GM12878 (cell line): ENCODE data around the gene MYO1H. TPM values are rescaled to one million over a fixed set of nuclear protein-coding genes. Genes with fewer than 3 reads are reported as not detected.

Experiments used
- ATAC-seq: fragments of 200-7000 bp; cut with Tn5 transposase; 3 replicates; pipeline ENCODE4 v1.9.1; 2020; ENCODE audit warnings: mild to moderate bottlenecking, moderate library complexity
- BruUV-seq: library from RNA; stranded (reverse); fragments of 400-500 nt; replicated peaks from 2 replicates; lab custom pipeline; 2021; lab: Mats Ljungman, UMichigan
- CTCF ChIA-PET: fragments of 300-600 bp; sonication (Branson Sonifier 250); formaldehyde crosslinking; extraction: SDS; loops from one replicate; lab custom pipeline; 2021; ENCODE audit warnings: inconsistent platforms; lab: Yijun Ruan, JAX
- POLR2A ChIA-PET: fragments of 350-600 bp; formaldehyde crosslinking; extraction: SDS; loops from one replicate; lab custom pipeline; 2021; ENCODE audit warnings: inconsistent platforms; lab: Charles Lee
- RAD21 ChIA-PET: fragments of 300-600 bp; sonication (Branson Sonifier 250); formaldehyde crosslinking; loops from one replicate; lab custom pipeline; 2023; ENCODE audit warnings: antibody characterized with exemption; ENCODE audit not compliant: unreplicated experiment; lab: Charles Lee
- SMC1A ChIA-PET: fragments of 300-600 bp; sonication (Branson Sonifier 250); formaldehyde crosslinking; loops from one replicate; lab custom pipeline; 2023; ENCODE audit not compliant: unreplicated experiment, uncharacterized antibody; lab: Charles Lee
- DNase-seq: peaks from one replicate; pipeline ENCODE4 v3.0.0-alpha.2; 2011; ENCODE audit warnings: low read depth, low spot score
- FAIRE-seq: peaks from 3 replicates; lab custom pipeline; 2011; peaks lifted over from hg19 to GRCh38; lab: Jason Lieb, UNC
- H2AFZ ChIP-seq: 2 replicates; pipeline ENCODE4 v1.6.0; 2011; ENCODE audit warnings: low read depth, low read length, control low read depth; ENCODE audit not compliant: control insufficient read depth
- H3K27ac ChIP-seq: 2 replicates; pipeline ENCODE4 v1.5.1; 2011; ENCODE audit warnings: control low read depth; ENCODE audit not compliant: control insufficient read depth, insufficient read depth
- H3K27me3 ChIP-seq, 2 experiments: replicated peaks in 1 of 2; 2 replicates each; pipeline versions ENCODE4 v1.6.0 to v1.6.1; 2011; ENCODE audit warnings: low read length in 1 of 2; ENCODE audit not compliant: control insufficient read depth in 2 of 2, insufficient read depth in 2 of 2
- H3K36me3 ChIP-seq, 2 experiments: 2 replicates each; pipeline ENCODE4 v1.5.1; 2011; ENCODE audit warnings: low read length in 1 of 2; ENCODE audit not compliant: control insufficient read depth in 2 of 2, insufficient read depth in 2 of 2
- H3K4me1 ChIP-seq: 2 replicates; pipeline ENCODE4 v1.6.1; 2011; ENCODE audit warnings: mild to moderate bottlenecking, low read length, moderate library complexity, mixed read lengths; ENCODE audit not compliant: control insufficient read depth, insufficient read depth
- H3K4me2 ChIP-seq: 2 replicates; pipeline ENCODE4 v1.6.0; 2011; ENCODE audit warnings: control low read depth; ENCODE audit not compliant: control insufficient read depth, insufficient read depth
- H3K4me3 ChIP-seq: fragments of 200-600 bp; sonication (generic); 2 replicates; pipeline ENCODE4 v1.5.1; 2016
- H3K79me2 ChIP-seq: 2 replicates; pipeline ENCODE4 v1.6.0; 2011; ENCODE audit warnings: low read length; ENCODE audit not compliant: control insufficient read depth, insufficient read depth
- H3K9ac ChIP-seq: 2 replicates; pipeline ENCODE4 v1.8.0; 2011; ENCODE audit warnings: low read length, control low read depth, mixed read lengths; ENCODE audit not compliant: control insufficient read depth, insufficient read depth
- H3K9me3 ChIP-seq: replicated peaks from 3 replicates; pipeline ENCODE4 v1.5.1; 2011; ENCODE audit warnings: mild to moderate bottlenecking, low read length; ENCODE audit not compliant: control insufficient read depth, insufficient read depth
- H4K20me1 ChIP-seq: 2 replicates; pipeline ENCODE4 v1.6.0; 2011; ENCODE audit not compliant: control insufficient read depth, insufficient read depth
- CBX3 ChIP-seq: fragments of 200-600 bp; sonication (generic); IDR thresholded peaks from 2 replicates; pipeline ENCODE4 v1.6.1; 2016; ENCODE audit warnings: low read depth, borderline replicate concordance
- MEF2A ChIP-seq: IDR thresholded peaks from 2 replicates; pipeline ENCODE4 v1.6.1; 2011; ENCODE audit warnings: low read depth, mild to moderate bottlenecking, low read length, moderate library complexity; ENCODE audit not compliant: insufficient read depth
- RAD21 ChIP-seq: IDR thresholded peaks from 2 replicates; pipeline ENCODE4 v1.6.1; 2011; ENCODE audit warnings: mild to moderate bottlenecking, low read depth, low read length, moderate library complexity; ENCODE audit not compliant: insufficient read depth
- RELA ChIP-seq: fragments of 450-650 bp; IDR thresholded peaks from 2 replicates; pipeline ENCODE4 v1.8.0; 2014; ENCODE audit warnings: borderline replicate concordance; ENCODE audit not compliant: partially characterized antibody
- WGBS: methylation state at CpG from one replicate; pipeline ENCODE4 v1.1.6; 2016; ENCODE audit warnings: low lambda C conversion rate; ENCODE audit not compliant: insufficient replicate concordance, insufficient coverage; ENCODE audit errors: missing lambda C conversion rate; 5-methylcytosine and 5-hydroxymethylcytosine counted together
- in situ Hi-C: fragments of 300-500 bp; cut with MboI; formaldehyde crosslinking; loops from 9 replicates; pipeline ENCODE4 v1.14.3; 2018; ENCODE audit warnings: mixed read lengths
- intact Hi-C: fragments of 100-400 bp; cut with micrococcal nuclease; formaldehyde crosslinking; loops from one replicate; pipeline ENCODE4 v1.14.2; 2022; ENCODE audit not compliant: unreplicated experiment
- polyA plus RNA-seq, 11 experiments: library from polyadenylated mRNA; depleted of rRNA in 4 of 11; unstranded in 6 of 11; stranded (reverse) in 5 of 11; fragments of >200 nt; fragmentation: Nextera tagmentation in 4 of 11; fragmentation: Illumina TruSeq in 1 of 11; extraction: Ambion mirVana in 4 of 11; extraction: Trizol in 1 of 11; gene quantifications; 1 replicate in 1 of 11; 2 replicates in 10 of 11; pipeline versions ENCODE4 v1.2.1 to v1.2.3, GENCODE V29; 2011 to 2016; ENCODE audit warnings: inconsistent platforms in 2 of 11, missing spikeins in 2 of 11, low read depth in 1 of 11
- total RNA-seq, 4 experiments: library from RNA; depleted of rRNA in 3 of 4; stranded (reverse); fragments of >200 nt in 3 of 4; fragmentation: Illumina TruSeq in 1 of 4; extraction: Trizol in 1 of 4; gene quantifications; 2 replicates each; pipeline versions ENCODE4 v1.2.1 to v1.2.3, GENCODE V29; 2013 to 2021
- TF ChIP-seq, protein P1 (sequence below): fragments of 450-650 bp; IDR thresholded peaks from 2 replicates; pipeline ENCODE4 v1.6.1; 2014; ENCODE audit warnings: mild to moderate bottlenecking
- TF ChIP-seq, protein P2 (sequence below): IDR thresholded peaks from 2 replicates; pipeline ENCODE4 v1.6.1; 2011; ENCODE audit warnings: low read depth, mild to moderate bottlenecking, low read length, moderate library complexity, borderline replicate concordance; ENCODE audit errors: extremely low read depth
- TF ChIP-seq, protein P3 (sequence below), 3 experiments: IDR thresholded peaks in 2 of 3; conservative IDR thresholded peaks in 1 of 3; 2 replicates each; pipeline ENCODE4 v1.5.1; 2011; ENCODE audit warnings: low read depth in 3 of 3, low read length in 3 of 3, mild to moderate bottlenecking in 3 of 3, control low read depth in 2 of 3, moderate library complexity in 2 of 3, inconsistent platforms in 1 of 3, mixed read lengths in 1 of 3; ENCODE audit not compliant: control insufficient read depth in 2 of 3, insufficient read depth in 1 of 3; ENCODE audit errors: extremely low read depth in 1 of 3

The MYO1H gene
- total and polyA plus RNA-seq, 10 of the 15 experiments (the other 5 are each of a cell fraction or from before 2014, with no cell fraction given) = 0.05 TPM; not detected in 9

DNA sequence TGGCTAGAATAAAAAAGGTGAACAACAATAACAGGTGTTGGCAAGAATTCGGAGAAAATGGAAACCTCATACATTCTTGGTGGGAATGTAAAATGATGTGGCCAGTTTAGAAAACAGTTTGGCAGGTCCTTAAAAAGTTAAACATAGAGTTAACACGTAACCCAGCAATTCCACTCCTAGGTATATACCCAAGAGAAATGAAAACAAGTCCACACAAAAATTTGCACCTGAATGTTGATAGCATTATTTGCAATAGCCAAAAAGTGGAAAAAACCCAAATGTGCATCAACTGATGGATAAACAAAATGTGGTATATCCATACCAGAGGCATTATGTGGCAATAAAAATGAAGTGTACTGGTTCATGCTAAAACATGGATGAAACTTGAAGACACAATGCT, 2.3 kb upstream of the MYO1H start:
- H3K4me3 ChIP-seq = no peak overlapping the region
- ATAC-seq = no peak
- FAIRE-seq = no peak
- TF ChIP-seq CBX3 = no peak
- TF ChIP-seq, protein P1, sequence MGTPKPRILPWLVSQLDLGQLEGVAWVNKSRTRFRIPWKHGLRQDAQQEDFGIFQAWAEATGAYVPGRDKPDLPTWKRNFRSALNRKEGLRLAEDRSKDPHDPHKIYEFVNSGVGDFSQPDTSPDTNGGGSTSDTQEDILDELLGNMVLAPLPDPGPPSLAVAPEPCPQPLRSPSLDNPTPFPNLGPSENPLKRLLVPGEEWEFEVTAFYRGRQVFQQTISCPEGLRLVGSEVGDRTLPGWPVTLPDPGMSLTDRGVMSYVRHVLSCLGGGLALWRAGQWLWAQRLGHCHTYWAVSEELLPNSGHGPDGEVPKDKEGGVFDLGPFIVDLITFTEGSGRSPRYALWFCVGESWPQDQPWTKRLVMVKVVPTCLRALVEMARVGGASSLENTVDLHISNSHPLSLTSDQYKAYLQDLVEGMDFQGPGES = no peak
- no peak for TF ChIP-seq MEF2A
- TF ChIP-seq, protein P2, sequence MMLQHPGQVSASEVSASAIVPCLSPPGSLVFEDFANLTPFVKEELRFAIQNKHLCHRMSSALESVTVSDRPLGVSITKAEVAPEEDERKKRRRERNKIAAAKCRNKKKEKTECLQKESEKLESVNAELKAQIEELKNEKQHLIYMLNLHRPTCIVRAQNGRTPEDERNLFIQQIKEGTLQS = no peak
- TF ChIP-seq, all 136 proteins: peak for 0
- Histone ChIP-seq H3K9ac (no peak overlapping the region), H3K79me2 (no peaks in the 10 kb centered on the region), H3K36me3 (no peaks in the 10 kb centered on the region), H3K4me2 (no peak overlapping the region), H2AFZ (no peak overlapping the region), H3K27me3 (no peaks in the 10 kb centered on the region), H4K20me1 (no peaks in the 10 kb centered on the region), H3K9me3 (no peaks in the 10 kb centered on the region; the same call in 2 of the 3 replicates), H3K4me1 (no peaks in the 10 kb centered on the region), H3K27ac (no peak overlapping the region)
- BruUV-seq = no TSS peak
- CTCF ChIA-PET = no interaction called here
- 42% methylated on average over 2 of the region's 2 CpGs for WGBS
- RAD21 ChIA-PET = no interaction called here
- intact Hi-C loops = no loop called here
- SMC1A ChIA-PET = no interaction called here
- in situ Hi-C loops = no loop called here
- DNase-seq = no peak
- POLR2A ChIA-PET = no interaction called here

DNA sequence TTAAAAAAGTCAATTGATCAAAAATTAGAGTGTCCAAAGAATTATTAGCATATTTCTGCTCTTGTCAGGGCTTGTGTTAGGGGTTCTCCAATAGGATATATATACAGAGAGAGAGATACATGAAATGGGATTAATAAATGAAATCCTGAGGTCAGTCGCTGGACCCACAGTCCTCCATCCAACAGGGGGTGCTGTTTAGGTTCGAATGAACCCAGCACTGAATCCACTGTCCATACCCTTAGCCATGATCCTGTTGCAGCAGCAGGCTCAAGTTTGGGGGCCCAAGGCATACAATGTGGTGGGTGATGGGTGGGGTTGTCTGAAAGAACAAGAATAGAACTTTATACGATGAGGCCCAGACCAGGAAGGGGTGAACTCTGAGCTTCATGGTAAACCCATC, 780 bp upstream of the MYO1H start:
- ChIA-PET POLR2A (no interaction called here), RAD21 (no interaction called here), CTCF (no interaction called here), SMC1A (no interaction called here)
- Histone ChIP-seq H3K9ac (no peak overlapping the region), H2AFZ (no peak overlapping the region), H3K79me2 (no peaks in the 10 kb centered on the region), H3K36me3 (no peaks in the 10 kb centered on the region), H3K27me3 (no peaks in the 10 kb centered on the region), H3K4me2 (no peak overlapping the region), H3K4me1 (no peaks in the 10 kb centered on the region), H3K4me3 (no peak overlapping the region), H4K20me1 (no peaks in the 10 kb centered on the region), H3K27ac (no peak overlapping the region), H3K9me3 (no peaks in the 10 kb centered on the region; the same call in 2 of the 3 replicates)
- BruUV-seq = no TSS peak
- FAIRE-seq (no peak), ATAC-seq (no peak), DNase-seq (no peak)
- TF ChIP-seq RAD21 = peak; percentile 2; the same call in 1 of the 2 replicates
- TF ChIP-seq, protein P3, sequence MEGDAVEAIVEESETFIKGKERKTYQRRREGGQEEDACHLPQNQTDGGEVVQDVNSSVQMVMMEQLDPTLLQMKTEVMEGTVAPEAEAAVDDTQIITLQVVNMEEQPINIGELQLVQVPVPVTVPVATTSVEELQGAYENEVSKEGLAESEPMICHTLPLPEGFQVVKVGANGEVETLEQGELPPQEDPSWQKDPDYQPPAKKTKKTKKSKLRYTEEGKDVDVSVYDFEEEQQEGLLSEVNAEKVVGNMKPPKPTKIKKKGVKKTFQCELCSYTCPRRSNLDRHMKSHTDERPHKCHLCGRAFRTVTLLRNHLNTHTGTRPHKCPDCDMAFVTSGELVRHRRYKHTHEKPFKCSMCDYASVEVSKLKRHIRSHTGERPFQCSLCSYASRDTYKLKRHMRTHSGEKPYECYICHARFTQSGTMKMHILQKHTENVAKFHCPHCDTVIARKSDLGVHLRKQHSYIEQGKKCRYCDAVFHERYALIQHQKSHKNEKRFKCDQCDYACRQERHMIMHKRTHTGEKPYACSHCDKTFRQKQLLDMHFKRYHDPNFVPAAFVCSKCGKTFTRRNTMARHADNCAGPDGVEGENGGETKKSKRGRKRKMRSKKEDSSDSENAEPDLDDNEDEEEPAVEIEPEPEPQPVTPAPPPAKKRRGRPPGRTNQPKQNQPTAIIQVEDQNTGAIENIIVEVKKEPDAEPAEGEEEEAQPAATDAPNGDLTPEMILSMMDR (IDR thresholded peaks at IDR 0.05 in 2 of 3, conservative IDR thresholded peaks at IDR 0.05 in 1 of 3; ENCODE audit: control insufficient read depth in 2 of 3, extremely low read depth in 1 of 3, insufficient read depth in 1 of 3, low read depth in 3 of 3, low read length in 3 of 3) = peak in 1 of 3 experiments; percentile 22; a peak in 1 of 6 replicates
- no peak for TF ChIP-seq RELA
- intact Hi-C loops = no loop called here
- WGBS = 26% methylated on average over 2 of the region's 3 CpGs
- in situ Hi-C loops = no loop called here
